MM.1S (cell line): ENCODE measurements around the gene RTN4RL2.

Experiments
- DNase-seq: peaks from one replicate; pipeline ENCODE4 v3.0.0-alpha.2; 2015
- H2AFZ ChIP-seq: fragments of 300-600 bp; sonication (generic); 2 replicates; pipeline ENCODE4 v1.6.0; 2016; ENCODE audit warnings: antibody characterized with exemption, low read length
- H3F3A ChIP-seq: fragments of 300-600 bp; sonication (generic); 2 replicates; pipeline ENCODE4 v1.6.1; 2016; ENCODE audit warnings: mild to moderate bottlenecking, antibody characterized with exemption, low read length, moderate library complexity, mixed read lengths; ENCODE audit not compliant: insufficient read depth
- H3K27ac ChIP-seq: fragments of 300-600 bp; sonication (generic); 2 replicates; pipeline ENCODE4 v1.5.1; 2016; ENCODE audit warnings: mild to moderate bottlenecking, low read length
- H3K27me3 ChIP-seq: fragments of 300-600 bp; sonication (generic); replicated peaks from 2 replicates; pipeline ENCODE4 v1.6.0; 2016; ENCODE audit warnings: low read length; ENCODE audit not compliant: insufficient read depth
- H3K36me3 ChIP-seq: fragments of 300-600 bp; sonication (generic); replicated peaks from 2 replicates; pipeline ENCODE4 v1.6.1; 2016; ENCODE audit warnings: mild to moderate bottlenecking, low read length, mixed read lengths; ENCODE audit not compliant: insufficient read depth
- H3K4me1 ChIP-seq: fragments of 300-600 bp; sonication (generic); 2 replicates; pipeline ENCODE4 v1.6.1; 2016; ENCODE audit warnings: low read length, mixed read lengths
- H3K4me2 ChIP-seq: fragments of 300-600 bp; sonication (generic); 2 replicates; pipeline ENCODE4 v1.6.0; 2016; ENCODE audit warnings: low read depth, low read length
- H3K4me3 ChIP-seq: fragments of 300-600 bp; sonication (generic); 2 replicates; pipeline ENCODE4 v1.5.1; 2016; ENCODE audit warnings: low read length, mixed read lengths
- H3K79me2 ChIP-seq: fragments of 300-600 bp; sonication (generic); 2 replicates; pipeline ENCODE4 v1.6.1; 2016; ENCODE audit warnings: mixed run types, low read length, mixed read lengths
- H3K9ac ChIP-seq: fragments of 300-600 bp; sonication (generic); 2 replicates; pipeline ENCODE4 v1.6.1; 2016; ENCODE audit warnings: low read length, mixed read lengths
- H3K9me2 ChIP-seq: fragments of 300-600 bp; sonication (generic); replicated peaks from 2 replicates; pipeline ENCODE4 v1.6.1; 2016; ENCODE audit warnings: mild to moderate bottlenecking, low read length, mixed read lengths; ENCODE audit not compliant: insufficient read depth
- H3K9me3 ChIP-seq: fragments of 300-600 bp; sonication (generic); replicated peaks from 2 replicates; pipeline ENCODE4 v1.6.1; 2016; ENCODE audit warnings: mild to moderate bottlenecking, low read length, mixed read lengths; ENCODE audit not compliant: insufficient read depth
- H4K20me1 ChIP-seq: fragments of 300-600 bp; sonication (generic); 2 replicates; pipeline ENCODE4 v1.6.1; 2016; ENCODE audit warnings: mild to moderate bottlenecking, low read length, moderate library complexity, mixed read lengths; ENCODE audit not compliant: insufficient read depth
- EZH2 ChIP-seq: fragments of 300-600 bp; sonication (generic); optimal IDR thresholded peaks from 2 replicates; pipeline ENCODE3; 2017; ENCODE audit warnings: low read depth, mild to moderate bottlenecking, antibody characterized with exemption, low read length, mixed read lengths
- EZH2phosphoT487 ChIP-seq: fragments of 300-600 bp; sonication (generic); IDR thresholded peaks from 2 replicates; pipeline ENCODE4 v1.6.1; 2018; ENCODE audit warnings: antibody characterized with exemption, low read length
- TF ChIP-seq, protein P1 (sequence below): fragments of 300-600 bp; sonication (generic); IDR thresholded peaks from 2 replicates; pipeline ENCODE4 v1.5.1; 2016; ENCODE audit warnings: antibody characterized with exemption, low read length, mixed read lengths

RTN4RL2 gene

DNA sequence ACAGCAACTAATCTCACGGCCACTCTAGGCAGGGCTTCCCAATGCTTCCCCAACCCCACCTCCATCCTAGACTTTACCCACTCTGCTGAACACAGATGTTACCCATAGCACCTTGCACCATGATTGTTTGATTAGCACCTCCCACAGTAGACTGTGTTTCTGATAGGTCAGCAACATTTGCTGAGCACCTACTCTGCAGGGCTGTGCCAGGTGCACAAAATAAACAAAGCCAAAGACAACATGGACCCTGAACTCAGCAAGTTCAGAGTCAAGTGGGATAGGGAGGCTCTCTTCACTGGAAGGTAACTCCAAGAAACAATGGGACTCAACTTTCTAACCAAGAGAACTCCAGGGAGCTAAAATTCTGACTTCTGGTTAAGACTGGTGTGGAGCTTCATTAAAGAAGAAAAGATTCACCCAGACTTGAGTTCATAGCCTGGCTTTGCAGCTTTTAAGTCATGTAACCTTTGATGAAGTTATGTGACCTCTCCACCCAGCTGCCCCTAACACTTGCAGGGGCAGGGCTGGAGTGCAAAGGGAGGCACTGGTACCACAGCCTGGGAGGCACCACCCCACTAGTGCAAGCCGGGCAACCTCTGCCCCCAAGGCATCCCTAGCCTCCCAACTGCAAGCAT lies 6.7 kb upstream of the RTN4RL2 start:
- no peaks in the 10 kb centered on the region for H4K20me1 ChIP-seq
- no peak overlapping the region for H3K4me2 ChIP-seq
- peak; percentile 26 for DNase-seq
- no peaks in the 10 kb centered on the region for H3F3A ChIP-seq
- H2AFZ ChIP-seq = 0 out of 2 replicates have a peak overlapping the region, but pooled peaks have one; percentile 3
- no peak overlapping the region for H3K27ac ChIP-seq
- H3K27me3 ChIP-seq = no peaks in the 10 kb centered on the region
- peaks cover 8% of the 10 kb centered on the region; the same call in 1 of the 2 replicates for H3K4me1 ChIP-seq
- no peak overlapping the region for H3K9ac ChIP-seq
- TF ChIP-seq EZH2 = no peak
- TF ChIP-seq EZH2phosphoT487 = no peak
- TF ChIP-seq, protein P1, sequence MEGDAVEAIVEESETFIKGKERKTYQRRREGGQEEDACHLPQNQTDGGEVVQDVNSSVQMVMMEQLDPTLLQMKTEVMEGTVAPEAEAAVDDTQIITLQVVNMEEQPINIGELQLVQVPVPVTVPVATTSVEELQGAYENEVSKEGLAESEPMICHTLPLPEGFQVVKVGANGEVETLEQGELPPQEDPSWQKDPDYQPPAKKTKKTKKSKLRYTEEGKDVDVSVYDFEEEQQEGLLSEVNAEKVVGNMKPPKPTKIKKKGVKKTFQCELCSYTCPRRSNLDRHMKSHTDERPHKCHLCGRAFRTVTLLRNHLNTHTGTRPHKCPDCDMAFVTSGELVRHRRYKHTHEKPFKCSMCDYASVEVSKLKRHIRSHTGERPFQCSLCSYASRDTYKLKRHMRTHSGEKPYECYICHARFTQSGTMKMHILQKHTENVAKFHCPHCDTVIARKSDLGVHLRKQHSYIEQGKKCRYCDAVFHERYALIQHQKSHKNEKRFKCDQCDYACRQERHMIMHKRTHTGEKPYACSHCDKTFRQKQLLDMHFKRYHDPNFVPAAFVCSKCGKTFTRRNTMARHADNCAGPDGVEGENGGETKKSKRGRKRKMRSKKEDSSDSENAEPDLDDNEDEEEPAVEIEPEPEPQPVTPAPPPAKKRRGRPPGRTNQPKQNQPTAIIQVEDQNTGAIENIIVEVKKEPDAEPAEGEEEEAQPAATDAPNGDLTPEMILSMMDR = no peak
- H3K4me3 ChIP-seq = no peak overlapping the region
- H3K36me3 ChIP-seq = no peaks in the 10 kb centered on the region
- H3K9me3 ChIP-seq = no peaks in the 10 kb centered on the region
- H3K9me2 ChIP-seq = no peaks in the 10 kb centered on the region
- H3K79me2 ChIP-seq = no peaks in the 10 kb centered on the region

DNA sequence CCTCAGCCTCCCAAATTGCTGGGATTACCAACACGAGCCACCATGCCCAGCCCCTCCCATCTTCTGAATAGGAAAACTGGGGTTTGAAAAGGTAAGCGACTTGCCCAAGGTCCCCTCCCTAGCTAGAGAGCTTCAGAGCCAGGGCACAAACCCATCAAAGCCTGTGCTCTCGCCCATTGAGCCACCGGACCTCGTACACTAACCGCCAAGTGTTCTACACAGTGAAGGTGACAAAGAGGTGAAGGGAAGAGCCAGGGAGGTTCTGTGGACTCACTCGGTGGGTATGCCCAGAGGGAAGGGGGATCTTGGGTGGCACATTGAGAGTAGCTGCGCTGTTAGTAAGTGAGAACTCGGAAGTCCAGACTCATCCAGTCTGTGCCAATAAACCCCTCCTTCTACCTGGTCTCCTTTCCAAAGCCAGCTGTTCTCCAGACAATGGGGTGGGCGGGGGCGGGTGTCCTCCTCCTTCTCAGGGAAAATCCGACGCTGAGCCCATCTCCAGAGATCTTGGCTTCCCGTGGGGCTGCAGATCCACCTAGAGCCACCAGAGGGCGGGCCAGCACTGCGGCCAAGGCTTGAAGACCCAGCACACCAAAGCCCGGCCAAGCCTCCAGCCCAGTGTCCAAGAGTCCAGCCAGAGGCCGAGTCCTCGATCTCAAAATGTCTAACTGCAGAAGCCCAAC lies 3.2 kb upstream of the RTN4RL2 start:
- no peaks in the 10 kb centered on the region for H3K9me3 ChIP-seq
- no peaks in the 10 kb centered on the region for H4K20me1 ChIP-seq
- no peaks in the 10 kb centered on the region for H3K79me2 ChIP-seq
- H3K4me2 ChIP-seq = peak overlapping the region; percentile 96
- no peaks in the 10 kb centered on the region for H3K9me2 ChIP-seq
- peak overlapping the region; percentile 28; the same call in 1 of the 2 replicates for H2AFZ ChIP-seq
- peak overlapping the region; percentile 22; the same call in 1 of the 2 replicates for H3K4me3 ChIP-seq
- H3K9ac ChIP-seq = no peak overlapping the region
- peak; percentile 74 for DNase-seq
- H3K27me3 ChIP-seq = peaks cover 13% of the 10 kb centered on the region
- no peak for TF ChIP-seq EZH2phosphoT487
- TF ChIP-seq, protein P1 = peak; percentile 90
- peaks cover 17% of the 10 kb centered on the region for H3K4me1 ChIP-seq
- H3K36me3 ChIP-seq = no peaks in the 10 kb centered on the region
- H3F3A ChIP-seq = 0 out of 2 replicates have a peak, but pooled peaks cover 3% of the 10 kb centered on the region
- no peak overlapping the region for H3K27ac ChIP-seq

DNA sequence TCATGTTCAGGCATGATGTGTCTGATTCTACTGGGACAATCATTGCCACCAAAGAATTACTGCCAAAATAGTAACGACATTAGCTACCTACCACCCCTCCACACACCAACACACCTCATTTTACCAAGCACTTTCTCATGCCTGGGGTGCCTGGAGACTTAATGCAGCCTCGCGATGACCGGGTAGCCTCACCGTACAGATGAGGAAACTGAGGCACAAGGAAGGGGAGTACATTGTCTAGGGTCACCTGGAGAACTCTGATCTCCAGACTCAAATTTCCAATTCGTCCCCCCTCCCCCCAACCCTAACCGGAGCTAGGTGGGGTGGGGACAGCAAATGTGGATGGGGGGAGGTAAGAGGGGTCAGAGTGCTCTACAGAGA lies 2.7 kb upstream of the RTN4RL2 start:
- H3K36me3 ChIP-seq = no peaks in the 10 kb centered on the region

More for the DNA sequence above, 2.7 kb upstream of the RTN4RL2 start:
- peak overlapping the region; percentile 22; the same call in 1 of the 2 replicates for H3K4me3 ChIP-seq
- no peaks in the 10 kb centered on the region for H3K9me2 ChIP-seq
- no peak for DNase-seq
- H3K9ac ChIP-seq = no peak overlapping the region
- peak overlapping the region; percentile 96 for H3K4me2 ChIP-seq
- no peak for TF ChIP-seq EZH2phosphoT487
- TF ChIP-seq, protein P1 = no peak
- TF ChIP-seq EZH2 = no peak
- H3K27me3 ChIP-seq = peaks cover 13% of the 10 kb centered on the region
- H3K4me1 ChIP-seq = peaks cover 17% of the 10 kb centered on the region
- H3K27ac ChIP-seq = no peak overlapping the region
- H3F3A ChIP-seq = 0 out of 2 replicates have a peak, but pooled peaks cover 3% of the 10 kb centered on the region
- no peaks in the 10 kb centered on the region for H4K20me1 ChIP-seq
- peak overlapping the region; percentile 28; the same call in 1 of the 2 replicates for H2AFZ ChIP-seq
- H3K9me3 ChIP-seq = no peaks in the 10 kb centered on the region
- H3K79me2 ChIP-seq = no peaks in the 10 kb centered on the region
